Measurements from ENCODE around the gene ADGRL2.

Gene ADGRL2

DNA sequence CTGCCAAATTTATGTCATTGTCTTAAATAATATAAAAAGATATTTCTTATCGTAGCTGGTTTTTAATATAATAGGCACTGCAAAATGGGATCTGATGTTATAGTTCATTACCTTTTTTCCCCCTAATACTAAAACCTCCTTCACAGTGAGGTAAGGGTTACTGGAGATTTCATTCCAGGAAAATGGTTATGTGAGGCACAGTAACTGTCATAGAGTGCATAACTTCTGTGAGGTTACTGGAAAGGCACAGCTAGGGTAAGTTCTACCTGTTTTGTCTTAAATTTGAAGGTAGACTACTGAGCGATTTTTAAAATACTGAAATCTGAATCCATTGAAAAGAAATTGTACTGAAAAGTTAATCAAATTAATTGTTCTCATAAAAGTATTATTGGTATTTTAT lies 13.0 kb downstream of the ADGRL2 start:
- no peak overlapping the region for H3K4me2 ChIP-seq
- no peak overlapping the region for H2AFZ ChIP-seq (ENCODE audit: low read depth)
- no peaks in the 10 kb centered on the region for H3K79me2 ChIP-seq (ENCODE audit: insufficient read depth, low read depth)
- no peaks in the 10 kb centered on the region for H4K20me1 ChIP-seq (ENCODE audit: insufficient read depth)
- H3K36me3 ChIP-seq (ENCODE audit: insufficient read depth), result no peaks in the 10 kb centered on the region
- H3K9ac ChIP-seq, result no peak overlapping the region
- no peaks in the 10 kb centered on the region for H3K27me3 ChIP-seq (ENCODE audit: insufficient read depth, low read depth)
- H3K4me3 ChIP-seq (IDR thresholded peaks at IDR 0.05; ENCODE audit: insufficient read depth, low read depth, low read length), result no peak overlapping the region
- no peaks in the 10 kb centered on the region for H3K4me1 ChIP-seq (ENCODE audit: low read depth, poor library complexity, severe bottlenecking)
- TF ChIP-seq, protein P1, sequence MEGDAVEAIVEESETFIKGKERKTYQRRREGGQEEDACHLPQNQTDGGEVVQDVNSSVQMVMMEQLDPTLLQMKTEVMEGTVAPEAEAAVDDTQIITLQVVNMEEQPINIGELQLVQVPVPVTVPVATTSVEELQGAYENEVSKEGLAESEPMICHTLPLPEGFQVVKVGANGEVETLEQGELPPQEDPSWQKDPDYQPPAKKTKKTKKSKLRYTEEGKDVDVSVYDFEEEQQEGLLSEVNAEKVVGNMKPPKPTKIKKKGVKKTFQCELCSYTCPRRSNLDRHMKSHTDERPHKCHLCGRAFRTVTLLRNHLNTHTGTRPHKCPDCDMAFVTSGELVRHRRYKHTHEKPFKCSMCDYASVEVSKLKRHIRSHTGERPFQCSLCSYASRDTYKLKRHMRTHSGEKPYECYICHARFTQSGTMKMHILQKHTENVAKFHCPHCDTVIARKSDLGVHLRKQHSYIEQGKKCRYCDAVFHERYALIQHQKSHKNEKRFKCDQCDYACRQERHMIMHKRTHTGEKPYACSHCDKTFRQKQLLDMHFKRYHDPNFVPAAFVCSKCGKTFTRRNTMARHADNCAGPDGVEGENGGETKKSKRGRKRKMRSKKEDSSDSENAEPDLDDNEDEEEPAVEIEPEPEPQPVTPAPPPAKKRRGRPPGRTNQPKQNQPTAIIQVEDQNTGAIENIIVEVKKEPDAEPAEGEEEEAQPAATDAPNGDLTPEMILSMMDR (conservative IDR thresholded peaks at IDR 0.05; ENCODE audit: low read depth, low read length), result no peak
- no peak overlapping the region for H3K27ac ChIP-seq

DNA sequence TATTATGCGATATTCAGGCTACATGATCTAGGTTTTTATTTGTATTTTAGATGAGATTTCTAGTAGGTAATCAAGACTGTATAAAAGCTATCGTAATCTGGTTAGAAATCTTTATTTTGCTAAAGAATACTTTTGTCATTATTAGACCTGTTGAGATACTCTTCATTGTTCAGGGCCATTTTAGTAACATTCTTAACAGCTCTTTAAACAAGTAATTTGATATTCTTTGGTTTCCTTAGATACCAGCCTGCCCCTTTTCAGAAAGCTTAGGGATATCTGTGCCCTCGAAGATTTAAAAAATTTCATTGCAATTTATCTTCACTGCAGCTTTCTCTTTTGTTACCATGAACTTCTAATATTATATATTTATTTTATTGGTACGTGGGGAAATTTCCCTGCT lies 18.9 kb downstream of the ADGRL2 start:
- Histone ChIP-seq H3K79me2 (ENCODE audit: insufficient read depth, low read depth) (no peaks in the 10 kb centered on the region), H3K36me3 (ENCODE audit: insufficient read depth) (no peaks in the 10 kb centered on the region), H4K20me1 (ENCODE audit: insufficient read depth) (no peaks in the 10 kb centered on the region), H2AFZ (ENCODE audit: low read depth) (no peak overlapping the region), H3K4me2 (no peak overlapping the region), H3K27ac (no peak overlapping the region), H3K27me3 (ENCODE audit: insufficient read depth, low read depth) (no peaks in the 10 kb centered on the region), H3K4me3 (IDR thresholded peaks at IDR 0.05; ENCODE audit: insufficient read depth, low read depth, low read length) (no peak overlapping the region), H3K4me1 (ENCODE audit: low read depth, poor library complexity, severe bottlenecking) (no peaks in the 10 kb centered on the region), H3K9ac (no peak overlapping the region)
- TF ChIP-seq, protein P1 (conservative IDR thresholded peaks at IDR 0.05; ENCODE audit: low read depth, low read length), result no peak

DNA sequence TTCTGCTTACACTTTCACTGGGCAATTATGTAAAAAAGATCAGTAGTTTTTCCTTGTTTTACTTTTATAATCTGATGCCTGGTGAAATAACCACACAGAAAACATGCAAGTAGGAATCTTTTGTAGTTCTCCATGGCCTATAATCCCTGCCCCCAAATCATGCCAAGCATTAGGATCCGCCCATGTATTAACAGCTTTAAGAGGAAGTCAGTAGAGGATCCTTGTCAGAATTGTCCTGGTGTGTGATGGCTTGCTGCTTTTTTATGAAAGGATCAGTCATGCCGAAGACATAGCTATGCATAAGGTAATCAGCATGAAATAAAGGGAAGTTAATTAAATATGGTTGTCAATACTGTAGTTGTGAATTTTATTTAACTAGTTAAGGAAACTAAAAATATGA lies 20.0 kb downstream of the ADGRL2 start:
- Histone ChIP-seq H3K36me3 (ENCODE audit: insufficient read depth) (no peaks in the 10 kb centered on the region), H4K20me1 (ENCODE audit: insufficient read depth) (no peaks in the 10 kb centered on the region), H2AFZ (ENCODE audit: low read depth) (no peak overlapping the region), H3K4me1 (ENCODE audit: low read depth, poor library complexity, severe bottlenecking) (no peaks in the 10 kb centered on the region), H3K27me3 (ENCODE audit: insufficient read depth, low read depth) (no peaks in the 10 kb centered on the region), H3K4me2 (no peak overlapping the region), H3K79me2 (ENCODE audit: insufficient read depth, low read depth) (no peaks in the 10 kb centered on the region), H3K9ac (no peak overlapping the region), H3K27ac (no peak overlapping the region), H3K4me3 (IDR thresholded peaks at IDR 0.05; ENCODE audit: insufficient read depth, low read depth, low read length) (no peak overlapping the region)
- TF ChIP-seq, protein P1 (conservative IDR thresholded peaks at IDR 0.05; ENCODE audit: low read depth, low read length), result no peak

DNA sequence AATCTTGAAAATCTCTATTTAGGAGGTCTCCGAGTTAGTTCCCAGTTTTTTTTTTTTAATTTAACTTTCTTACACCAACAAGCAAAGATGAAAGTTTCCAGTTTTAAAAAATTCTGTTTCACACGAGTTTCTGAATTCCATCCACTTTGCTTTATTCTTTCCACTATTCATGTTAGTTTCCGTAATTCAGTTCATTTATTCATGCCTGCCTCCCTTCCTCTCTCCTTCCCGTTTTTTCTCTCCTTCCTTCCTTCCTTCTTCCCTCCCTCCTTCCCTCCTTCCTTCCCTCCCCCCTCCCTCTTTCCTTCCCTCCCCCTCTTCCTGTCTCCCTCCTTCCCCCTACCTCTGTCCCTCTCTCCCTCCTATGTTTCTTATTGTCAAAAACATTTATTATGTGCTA lies 22.3 kb downstream of the ADGRL2 start:
- Histone ChIP-seq H3K27me3 (ENCODE audit: insufficient read depth, low read depth) (no peaks in the 10 kb centered on the region), H3K9ac (no peak overlapping the region), H4K20me1 (ENCODE audit: insufficient read depth) (no peaks in the 10 kb centered on the region)

More for the DNA sequence above, 22.3 kb downstream of the ADGRL2 start:
- H3K4me3 ChIP-seq (IDR thresholded peaks at IDR 0.05; ENCODE audit: insufficient read depth, low read depth, low read length), result no peak overlapping the region
- H3K4me2 ChIP-seq, result no peak overlapping the region
- no peak overlapping the region for H2AFZ ChIP-seq (ENCODE audit: low read depth)
- H3K4me1 ChIP-seq (ENCODE audit: low read depth, poor library complexity, severe bottlenecking), result no peaks in the 10 kb centered on the region
- H3K27ac ChIP-seq, result no peak overlapping the region
- no peaks in the 10 kb centered on the region for H3K36me3 ChIP-seq (ENCODE audit: insufficient read depth)
- H3K79me2 ChIP-seq (ENCODE audit: insufficient read depth, low read depth), result no peaks in the 10 kb centered on the region
- TF ChIP-seq, protein P1 (conservative IDR thresholded peaks at IDR 0.05; ENCODE audit: low read depth, low read length), result no peak

All from KMS-11 (cell line).